ENCODE data around the gene BCL7B.

DNA sequence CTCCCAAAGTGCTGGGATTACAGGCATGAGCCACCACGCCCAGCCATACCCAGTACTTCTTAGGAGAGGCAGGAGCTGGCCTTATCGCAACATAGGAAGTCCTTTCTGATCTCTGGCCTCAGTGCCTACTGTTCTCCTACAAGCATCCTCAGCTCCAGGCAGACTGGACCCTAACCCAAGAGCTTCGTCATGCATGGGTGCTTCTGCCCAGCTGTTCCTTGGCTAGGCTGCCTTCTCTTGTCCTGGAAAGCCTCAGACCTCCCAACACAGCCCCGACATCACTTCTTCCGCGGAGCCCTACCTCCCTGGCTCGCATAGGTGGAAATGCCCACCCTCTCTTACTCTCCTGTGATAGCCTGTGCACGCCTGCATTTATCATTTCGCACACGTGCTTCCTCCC, 15.8 kb downstream of the BCL7B start:
- TF ChIP-seq, protein P1, sequence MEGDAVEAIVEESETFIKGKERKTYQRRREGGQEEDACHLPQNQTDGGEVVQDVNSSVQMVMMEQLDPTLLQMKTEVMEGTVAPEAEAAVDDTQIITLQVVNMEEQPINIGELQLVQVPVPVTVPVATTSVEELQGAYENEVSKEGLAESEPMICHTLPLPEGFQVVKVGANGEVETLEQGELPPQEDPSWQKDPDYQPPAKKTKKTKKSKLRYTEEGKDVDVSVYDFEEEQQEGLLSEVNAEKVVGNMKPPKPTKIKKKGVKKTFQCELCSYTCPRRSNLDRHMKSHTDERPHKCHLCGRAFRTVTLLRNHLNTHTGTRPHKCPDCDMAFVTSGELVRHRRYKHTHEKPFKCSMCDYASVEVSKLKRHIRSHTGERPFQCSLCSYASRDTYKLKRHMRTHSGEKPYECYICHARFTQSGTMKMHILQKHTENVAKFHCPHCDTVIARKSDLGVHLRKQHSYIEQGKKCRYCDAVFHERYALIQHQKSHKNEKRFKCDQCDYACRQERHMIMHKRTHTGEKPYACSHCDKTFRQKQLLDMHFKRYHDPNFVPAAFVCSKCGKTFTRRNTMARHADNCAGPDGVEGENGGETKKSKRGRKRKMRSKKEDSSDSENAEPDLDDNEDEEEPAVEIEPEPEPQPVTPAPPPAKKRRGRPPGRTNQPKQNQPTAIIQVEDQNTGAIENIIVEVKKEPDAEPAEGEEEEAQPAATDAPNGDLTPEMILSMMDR (IDR thresholded peaks at IDR 0.05): no peak
- no peak for TF ChIP-seq ZFX (IDR thresholded peaks at IDR 0.05; ENCODE audit: borderline replicate concordance)
